Nephron (organoid): ENCODE results near the gene PRKCA.

Source experiments
- H3K27ac Mint-ChIP-seq, 3 experiments: 2 replicates each; pipeline ENCODE4 v1.8.0; 2020; ENCODE audit warnings: mixed read lengths in 3 of 3, mild to moderate bottlenecking in 2 of 3, moderate library complexity in 1 of 3
- H3K27me3 Mint-ChIP-seq: 2 replicates; pipeline ENCODE4 v1.8.0; 2021; ENCODE audit warnings: low read depth, mild to moderate bottlenecking, moderate library complexity, mixed read lengths
- H3K36me3 Mint-ChIP-seq: 2 replicates; pipeline ENCODE4 v1.8.0; 2020; ENCODE audit warnings: low read depth, mixed read lengths
- H3K4me1 Mint-ChIP-seq: 2 replicates; pipeline ENCODE4 v1.8.0; 2020; ENCODE audit warnings: mixed read lengths
- H3K4me3 Mint-ChIP-seq, 3 experiments: 2 replicates each; pipeline ENCODE4 v1.8.0; 2020; ENCODE audit warnings: mild to moderate bottlenecking in 3 of 3, mixed read lengths in 3 of 3, moderate library complexity in 2 of 3
- H3K9me3 Mint-ChIP-seq: 2 replicates; pipeline ENCODE4 v1.8.0; 2020; ENCODE audit warnings: mixed read lengths
- CTCF ChIP-seq, 3 experiments: fragments of 200-600 bp; sonication (generic); IDR thresholded peaks; one replicate each; pipeline ENCODE4 v1.5.0; 2021; ENCODE audit warnings: antibody characterized with exemption in 3 of 3; ENCODE audit not compliant: unreplicated experiment in 3 of 3

The PRKCA gene

DNA sequence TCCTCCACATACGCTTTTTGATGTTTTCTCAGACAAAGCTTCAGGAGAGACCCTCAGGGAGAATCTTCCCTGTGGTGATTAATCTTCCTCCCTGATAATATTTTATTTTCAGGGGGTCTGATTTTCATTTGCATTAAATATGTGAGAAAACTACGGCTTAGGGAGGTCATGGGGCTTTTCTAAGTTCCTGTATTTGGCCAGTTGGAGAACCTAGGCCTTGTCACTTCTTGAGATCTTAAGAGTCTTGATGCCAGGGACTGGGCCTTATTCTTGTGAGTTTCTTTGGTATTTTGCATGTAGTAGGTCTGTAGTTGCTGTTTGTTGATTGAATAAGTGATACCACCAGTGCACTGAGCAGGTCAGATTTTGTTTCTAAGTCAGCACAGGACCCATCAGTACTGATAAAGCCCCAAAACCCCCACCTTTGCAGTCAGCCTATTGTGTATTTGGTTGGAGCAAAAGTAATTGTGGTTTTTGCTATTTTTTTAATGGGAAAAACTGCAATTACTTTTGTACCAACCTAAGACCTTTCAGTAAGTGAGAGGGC, 130.1 kb downstream of the PRKCA start:
- TF ChIP-seq CTCF (IDR thresholded peaks at IDR 0.05; ENCODE audit: unreplicated experiment in 3 of 3): no peak
- H3K36me3 Mint-ChIP-seq: no peaks in the 10 kb centered on the region
- peaks cover 23% of the 10 kb centered on the region for H3K4me1 Mint-ChIP-seq
- H3K4me3 Mint-ChIP-seq: no peak overlapping the region
- H3K9me3 Mint-ChIP-seq: no peaks in the 10 kb centered on the region
- H3K27me3 Mint-ChIP-seq: no peaks in the 10 kb centered on the region
- H3K27ac Mint-ChIP-seq: peak overlapping the region; percentile 61 to 83 (median 80)

GRCh38 chr17:66432996-66433551, 130.7 kb downstream of the PRKCA start:
- H3K4me3 Mint-ChIP-seq: no peak overlapping the region
- H3K4me1 Mint-ChIP-seq: peaks cover 21% of the 10 kb centered on the region
- no peaks in the 10 kb centered on the region for H3K36me3 Mint-ChIP-seq
- peak overlapping the region in 2 of 3 experiments; percentile 13 to 80 for H3K27ac Mint-ChIP-seq
- no peak for TF ChIP-seq CTCF (IDR thresholded peaks at IDR 0.05; ENCODE audit: unreplicated experiment in 3 of 3)
- H3K9me3 Mint-ChIP-seq: no peaks in the 10 kb centered on the region
- no peaks in the 10 kb centered on the region for H3K27me3 Mint-ChIP-seq

- no peak for TF ChIP-seq CTCF (IDR thresholded peaks at IDR 0.05; ENCODE audit: unreplicated experiment in 3 of 3)
- H3K27me3 Mint-ChIP-seq: peaks cover 4% of the 10 kb centered on the region
- H3K4me1 Mint-ChIP-seq: peaks cover 19% of the 10 kb centered on the region
- H3K4me3 Mint-ChIP-seq: no peak overlapping the region
- no peak overlapping the region for H3K27ac Mint-ChIP-seq
- no peaks in the 10 kb centered on the region for H3K36me3 Mint-ChIP-seq
- H3K9me3 Mint-ChIP-seq: no peaks in the 10 kb centered on the region
Observed at GRCh38 chr17:66435182-66435581, 132.8 kb downstream of the PRKCA start.

DNA sequence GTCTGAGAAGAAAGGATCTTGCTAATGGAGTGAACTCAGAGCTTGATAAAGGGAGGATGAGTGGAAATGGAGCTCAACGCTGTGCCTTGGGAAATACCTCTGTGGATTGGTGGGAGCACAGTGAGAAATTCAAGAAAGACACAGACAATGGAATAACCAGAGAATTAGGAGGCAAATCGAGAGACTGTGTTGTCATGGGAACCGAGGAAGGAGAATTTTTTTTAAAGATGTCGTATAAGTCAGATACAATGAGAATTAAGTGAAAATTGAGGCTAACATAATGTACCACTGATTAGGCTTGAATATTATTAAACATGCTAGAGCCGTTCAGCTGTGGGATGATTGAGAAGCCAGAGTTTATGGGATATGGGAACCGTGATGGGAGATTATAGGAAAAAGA, 134.2 kb downstream of the PRKCA start:
- Mint-ChIP-seq H3K36me3 (no peaks in the 10 kb centered on the region), H3K4me1 (peaks cover 14% of the 10 kb centered on the region), H3K27ac (no peak overlapping the region), H3K9me3 (no peaks in the 10 kb centered on the region), H3K4me3 (no peak overlapping the region), H3K27me3 (peaks cover 4% of the 10 kb centered on the region)
- TF ChIP-seq CTCF (IDR thresholded peaks at IDR 0.05; ENCODE audit: unreplicated experiment in 3 of 3): no peak

DNA sequence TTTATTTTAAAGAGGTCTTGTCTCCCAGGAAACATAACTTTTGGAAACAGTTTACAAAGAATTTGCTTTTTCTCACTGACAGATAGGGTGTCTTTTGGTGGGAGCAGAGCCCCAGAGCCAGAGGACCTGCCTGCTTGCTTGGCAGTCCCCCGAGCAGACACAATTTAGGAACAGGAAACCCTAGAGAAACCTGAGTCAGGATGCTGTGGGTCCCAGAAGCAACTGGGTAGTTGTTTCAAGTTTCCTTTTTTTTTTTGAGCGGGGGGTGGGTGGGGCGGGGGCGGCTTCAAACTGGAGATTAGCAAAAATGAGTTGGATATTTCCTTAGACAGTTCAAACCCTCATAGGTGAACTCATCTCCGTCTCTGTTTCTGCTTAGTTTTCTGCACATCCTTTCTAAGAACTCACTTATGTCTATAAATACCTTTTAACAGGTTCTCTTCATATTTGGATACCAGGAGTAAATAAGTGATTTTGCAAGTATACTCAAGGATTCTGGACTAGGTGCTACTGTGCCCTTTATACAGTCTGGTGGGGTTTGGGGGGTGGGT, 135.1 kb downstream of the PRKCA start:
- H3K4me1 Mint-ChIP-seq: peaks cover 8% of the 10 kb centered on the region
- no peak overlapping the region for H3K4me3 Mint-ChIP-seq
- H3K27me3 Mint-ChIP-seq: peaks cover 8% of the 10 kb centered on the region
- no peaks in the 10 kb centered on the region for H3K9me3 Mint-ChIP-seq
- no peak overlapping the region for H3K27ac Mint-ChIP-seq
- TF ChIP-seq CTCF (IDR thresholded peaks at IDR 0.05; ENCODE audit: unreplicated experiment in 3 of 3): no peak
- no peaks in the 10 kb centered on the region for H3K36me3 Mint-ChIP-seq

GRCh38 chr17:66438101-66438500, 135.7 kb downstream of the PRKCA start:
- no peaks in the 10 kb centered on the region for H3K9me3 Mint-ChIP-seq
- peaks cover 12% of the 10 kb centered on the region for H3K4me1 Mint-ChIP-seq
- no peak overlapping the region for H3K4me3 Mint-ChIP-seq
- no peak for TF ChIP-seq CTCF (IDR thresholded peaks at IDR 0.05; ENCODE audit: unreplicated experiment in 3 of 3)
- H3K27ac Mint-ChIP-seq: no peak overlapping the region
- H3K36me3 Mint-ChIP-seq: no peaks in the 10 kb centered on the region
- peaks cover 8% of the 10 kb centered on the region for H3K27me3 Mint-ChIP-seq
